ENCODE measurements around the gene AGXT.

The AGXT gene

DNA sequence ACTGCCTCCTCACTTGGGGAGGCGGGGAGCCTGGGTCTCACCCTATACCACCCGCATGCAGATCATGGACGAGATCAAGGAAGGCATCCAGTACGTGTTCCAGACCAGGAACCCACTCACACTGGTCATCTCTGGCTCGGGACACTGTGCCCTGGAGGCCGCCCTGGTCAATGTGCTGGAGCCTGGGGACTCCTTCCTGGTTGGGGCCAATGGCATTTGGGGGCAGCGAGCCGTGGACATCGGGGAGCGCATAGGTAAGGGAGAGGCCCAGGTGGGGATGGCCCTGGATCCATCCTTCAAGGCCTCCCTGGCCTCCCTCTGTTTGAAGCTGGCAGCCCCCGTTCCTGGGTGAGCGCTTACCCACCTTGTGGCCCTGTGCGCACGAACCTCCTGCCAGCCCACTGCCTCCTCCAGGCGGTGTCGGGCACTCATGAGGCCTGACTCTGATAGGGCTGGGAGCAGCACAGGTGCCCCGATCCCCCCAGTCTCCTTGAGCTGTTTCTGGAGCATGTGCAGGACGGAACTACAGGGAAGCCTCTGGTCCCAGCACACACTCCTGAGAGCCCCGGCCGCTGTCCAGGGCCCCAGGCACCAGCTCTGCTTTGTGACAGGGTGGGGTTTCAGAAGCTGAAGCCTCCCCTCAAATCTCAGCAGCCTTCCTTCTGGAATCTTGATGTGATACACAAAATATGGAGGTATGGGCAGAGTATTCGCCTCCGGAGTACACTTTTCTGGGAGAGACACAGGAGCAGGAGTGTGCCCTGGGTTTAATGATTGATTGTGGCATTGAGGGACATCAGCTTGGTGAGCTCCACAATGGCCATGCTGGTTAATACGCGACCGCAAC lies 708 bp downstream of the AGXT start:
- DNase-seq (ENCODE audit: low read depth in 2 of 2) = no peak

- no peak for DNase-seq (ENCODE audit: low read depth in 2 of 2)
These were observed 1.6 kb downstream of the AGXT start for GRCh38 chr2:240869956-240870875.

DNA sequence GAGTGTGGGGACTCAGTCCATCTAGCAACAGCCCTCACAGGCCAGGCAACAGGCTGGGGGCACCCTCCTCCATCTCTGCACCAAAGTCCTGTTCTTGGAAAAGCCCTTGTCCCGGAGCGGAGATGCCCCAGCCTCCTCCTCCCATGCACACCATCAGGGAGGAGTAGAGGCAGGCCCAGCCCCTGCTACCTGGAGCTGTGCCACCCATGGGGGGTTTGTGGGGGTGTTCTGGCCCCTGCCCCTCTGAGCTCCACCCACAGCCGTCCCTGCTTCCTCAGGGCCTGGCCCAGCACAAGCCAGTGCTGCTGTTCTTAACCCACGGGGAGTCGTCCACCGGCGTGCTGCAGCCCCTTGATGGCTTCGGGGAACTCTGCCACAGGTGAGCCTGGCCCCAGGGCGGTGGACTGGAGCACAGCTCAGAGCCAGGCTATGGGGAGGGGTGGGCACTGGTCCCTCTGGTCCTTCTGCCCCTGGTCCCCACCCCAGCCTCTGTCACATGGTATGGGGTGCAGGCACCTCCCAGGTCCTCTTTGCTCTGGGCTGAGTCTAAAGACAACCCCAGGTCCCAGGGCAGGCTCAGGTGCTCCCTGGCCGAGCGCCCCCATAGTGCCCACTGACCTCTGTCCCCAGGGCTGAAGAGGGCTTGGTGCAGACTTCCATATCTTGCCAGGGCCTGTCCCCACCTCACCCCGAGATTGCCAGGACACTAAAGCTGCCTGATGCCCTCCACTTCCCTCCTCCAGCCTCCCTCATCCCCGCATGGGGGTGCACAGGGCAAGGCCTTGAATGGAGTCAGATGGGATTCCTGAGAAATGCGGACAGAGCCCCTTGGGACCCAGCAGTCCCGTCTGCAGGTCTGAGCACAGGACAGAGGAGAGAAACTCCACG lies 2.7 kb downstream of the AGXT start:
- no peak for DNase-seq (ENCODE audit: low read depth in 2 of 2)

- DNase-seq (ENCODE audit: low read depth in 2 of 2) = no peak
These were observed 3.9 kb downstream of the AGXT start for GRCh38 chr2:240872317-240873097.

- DNase-seq (ENCODE audit: low read depth in 2 of 2) = no peak
These were observed 4.6 kb downstream of the AGXT start for GRCh38 chr2:240873098-240873788.

GRCh38 chr2:240873805-240874714 lies 5.4 kb downstream of the AGXT start:
- DNase-seq (ENCODE audit: low read depth in 2 of 2) = no peak

- DNase-seq (ENCODE audit: low read depth in 2 of 2) = no peak
These were observed 6.1 kb downstream of the AGXT start for GRCh38 chr2:240874715-240875227.

DNA sequence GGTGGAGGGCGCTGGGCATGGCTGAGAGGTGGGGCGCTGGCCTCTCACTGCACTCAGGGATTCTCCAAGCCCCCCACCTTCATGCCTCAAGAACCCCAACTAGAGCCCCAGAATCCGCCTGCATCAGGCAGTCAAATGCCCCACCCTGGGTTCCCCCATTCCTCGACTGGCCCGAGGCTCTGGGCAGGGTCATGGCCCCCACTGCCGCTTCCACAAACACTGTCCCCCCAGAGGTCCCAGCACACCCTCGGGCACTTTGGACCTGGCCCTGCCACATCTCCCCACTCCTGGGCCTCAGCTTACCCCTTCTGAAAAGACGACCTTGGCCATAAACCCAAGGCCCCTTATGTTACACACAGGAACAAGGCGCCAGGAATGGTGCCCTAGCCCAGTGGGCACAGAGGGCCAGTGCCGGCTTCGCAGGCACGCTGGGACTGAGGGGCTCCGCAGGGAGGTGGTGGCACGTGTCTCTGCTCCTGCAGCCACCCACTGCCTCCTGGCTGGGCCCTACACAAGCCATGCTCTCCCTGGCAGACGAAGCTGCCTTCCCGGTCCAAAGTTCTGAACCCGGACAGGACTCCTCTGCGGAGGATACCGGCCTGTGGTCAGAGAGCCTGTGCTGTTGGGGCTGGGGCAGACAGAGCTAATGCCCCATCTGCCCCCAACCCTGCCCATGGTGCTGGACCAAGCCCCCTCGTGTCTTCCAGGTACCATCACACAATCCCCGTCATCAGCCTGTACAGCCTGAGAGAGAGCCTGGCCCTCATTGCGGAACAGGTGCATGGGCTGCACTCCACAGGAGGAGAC lies 6.8 kb downstream of the AGXT start:
- DNase-seq (ENCODE audit: low read depth in 2 of 2) = no peak

DNA sequence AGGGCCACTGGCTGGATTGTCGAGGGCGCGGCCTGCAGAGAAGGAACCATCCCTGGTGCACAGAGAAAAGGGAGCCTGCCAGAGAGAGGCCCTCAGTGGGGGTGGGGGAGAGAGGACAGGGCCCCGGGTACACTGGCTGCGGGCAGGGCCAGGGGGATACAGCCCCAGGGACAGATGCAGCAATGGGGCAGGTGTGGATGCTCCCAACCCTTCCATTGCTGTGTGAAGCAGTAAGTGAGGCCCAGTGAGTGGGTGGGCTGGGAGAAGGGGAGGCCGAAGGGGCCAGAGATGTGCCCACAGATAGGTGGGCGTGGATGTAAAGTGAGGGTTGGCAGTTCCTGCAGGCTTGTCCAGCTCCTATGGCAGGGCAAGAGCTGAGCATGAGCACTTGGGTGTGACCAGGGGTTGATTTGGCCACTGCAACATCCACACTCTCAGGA lies 7.4 kb downstream of the AGXT start:
- DNase-seq (ENCODE audit: low read depth in 2 of 2) = no peak

GRCh38 chr2:240876475-240877251 lies 8.0 kb downstream of the AGXT start:
- DNase-seq (ENCODE audit: low read depth in 2 of 2) = no peak

DNA sequence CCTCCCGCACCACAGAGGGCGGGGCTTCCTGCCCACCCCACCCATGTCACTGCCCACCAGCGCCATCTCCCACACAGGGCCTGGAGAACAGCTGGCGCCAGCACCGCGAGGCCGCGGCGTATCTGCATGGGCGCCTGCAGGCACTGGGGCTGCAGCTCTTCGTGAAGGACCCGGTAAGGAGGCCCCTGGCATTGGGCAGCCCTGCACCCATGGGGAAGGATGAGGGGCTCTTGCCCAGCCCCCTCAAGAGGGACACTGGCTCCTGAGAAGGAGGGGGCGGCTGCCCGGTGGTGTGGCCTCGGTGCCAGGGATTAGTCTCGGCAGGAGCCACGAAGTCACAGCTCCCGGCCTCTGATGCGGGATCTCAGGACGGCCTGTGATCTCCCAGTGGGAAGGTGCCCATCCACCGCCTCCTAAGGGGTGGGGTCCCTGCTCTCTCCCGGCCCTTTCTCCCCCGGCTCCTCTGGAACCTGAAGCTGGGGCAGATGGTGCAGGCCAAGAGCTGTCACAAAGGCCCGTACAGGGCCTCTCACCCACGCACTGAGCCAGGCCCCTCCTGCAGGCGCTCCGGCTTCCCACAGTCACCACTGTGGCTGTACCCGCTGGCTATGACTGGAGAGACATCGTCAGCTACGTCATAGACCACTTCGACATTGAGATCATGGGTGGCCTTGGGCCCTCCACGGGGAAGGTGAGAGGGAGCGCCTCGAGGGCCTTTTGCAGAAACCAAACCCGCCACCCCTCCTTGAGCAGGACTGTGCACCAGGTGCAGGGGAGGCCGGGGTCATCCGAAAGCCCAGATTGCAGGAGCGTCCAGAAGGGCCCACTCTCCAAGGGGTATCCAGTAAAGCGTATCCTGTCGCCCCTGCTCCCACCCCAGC lies 9.1 kb downstream of the AGXT start:
- DNase-seq (ENCODE audit: low read depth in 2 of 2) = no peak

DNA sequence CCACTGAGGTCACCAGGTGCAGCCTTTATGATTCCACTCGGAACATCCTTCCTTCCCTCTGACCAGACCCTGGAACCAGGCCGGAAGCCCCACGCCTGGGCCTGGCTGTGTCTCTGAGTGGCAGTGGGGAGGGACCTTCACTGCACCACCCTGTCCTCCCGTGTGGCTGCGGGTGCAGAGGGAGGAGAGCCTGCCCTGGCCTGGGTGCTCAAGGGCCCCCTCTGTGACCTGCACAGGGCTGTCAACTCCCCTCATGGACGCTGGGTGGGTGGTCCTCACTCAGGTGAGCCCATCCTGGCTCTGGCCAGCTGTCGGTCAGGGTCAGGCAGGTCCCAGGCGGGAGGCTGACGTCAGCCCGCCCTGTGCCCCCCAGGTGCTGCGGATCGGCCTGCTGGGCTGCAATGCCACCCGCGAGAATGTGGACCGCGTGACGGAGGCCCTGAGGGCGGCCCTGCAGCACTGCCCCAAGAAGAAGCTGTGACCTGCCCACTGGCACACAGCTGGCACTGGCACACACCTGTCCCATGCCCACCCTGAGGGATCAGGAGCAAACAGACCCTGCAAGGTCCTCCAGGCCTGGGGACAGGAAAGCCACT lies 9.8 kb downstream of the AGXT start:
- no peak for DNase-seq (ENCODE audit: low read depth in 2 of 2)

DNA sequence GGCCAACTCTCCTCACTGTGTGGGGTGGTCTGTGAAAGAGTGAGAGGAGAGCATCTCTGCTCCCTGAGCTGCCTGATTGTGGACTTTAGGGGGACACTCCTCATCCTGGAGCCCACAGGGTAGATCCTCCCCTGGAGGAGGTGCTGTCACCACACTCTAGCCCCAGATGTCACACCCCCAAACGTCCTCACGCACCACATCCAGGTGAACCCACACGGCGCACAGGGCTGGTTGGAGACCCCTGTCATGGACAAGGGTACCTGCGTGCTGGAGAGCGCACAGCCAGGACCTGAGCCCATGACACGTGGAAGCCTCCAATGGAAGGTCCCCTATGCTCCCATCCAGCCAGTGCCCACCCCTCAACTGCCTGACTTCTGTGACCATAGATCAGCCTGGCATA lies 10.5 kb downstream of the AGXT start:
- DNase-seq (ENCODE audit: low read depth in 2 of 2) = no peak

DNA sequence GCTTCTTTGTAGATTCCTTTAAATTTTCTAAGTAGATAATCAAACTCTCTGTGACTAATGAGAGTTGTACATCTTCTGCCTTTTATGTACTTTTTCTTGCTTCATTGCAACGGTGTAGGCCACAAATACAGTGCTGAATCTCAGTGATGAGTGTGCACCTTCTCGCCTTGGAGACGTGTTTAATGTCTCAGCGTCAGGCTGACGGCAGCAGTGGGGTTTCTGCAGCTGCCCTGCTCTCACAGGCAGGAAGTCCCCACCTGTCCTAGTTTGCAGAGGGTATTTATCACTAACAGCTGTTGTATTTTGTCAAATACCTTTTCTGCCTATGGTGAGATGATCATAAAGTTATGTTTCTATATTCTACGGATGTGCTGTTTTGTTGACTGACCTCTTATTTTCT lies 13.3 kb downstream of the AGXT start:
- DNase-seq (ENCODE audit: low read depth in 2 of 2) = no peak

GRCh38 chr2:240884221-240884620 lies 15.6 kb downstream of the AGXT start:
- no peak for DNase-seq (ENCODE audit: low read depth in 2 of 2)

GRCh38 chr2:240884745-240885144 lies 16.1 kb downstream of the AGXT start:
- no peak for DNase-seq (ENCODE audit: low read depth in 2 of 2)
